Measurements from ENCODE around the gene FGFRL1.

GRCh38 chr4:1019320-1019719 lies 7.9 kb downstream of the FGFRL1 start:
- TF ChIP-seq, protein P1, sequence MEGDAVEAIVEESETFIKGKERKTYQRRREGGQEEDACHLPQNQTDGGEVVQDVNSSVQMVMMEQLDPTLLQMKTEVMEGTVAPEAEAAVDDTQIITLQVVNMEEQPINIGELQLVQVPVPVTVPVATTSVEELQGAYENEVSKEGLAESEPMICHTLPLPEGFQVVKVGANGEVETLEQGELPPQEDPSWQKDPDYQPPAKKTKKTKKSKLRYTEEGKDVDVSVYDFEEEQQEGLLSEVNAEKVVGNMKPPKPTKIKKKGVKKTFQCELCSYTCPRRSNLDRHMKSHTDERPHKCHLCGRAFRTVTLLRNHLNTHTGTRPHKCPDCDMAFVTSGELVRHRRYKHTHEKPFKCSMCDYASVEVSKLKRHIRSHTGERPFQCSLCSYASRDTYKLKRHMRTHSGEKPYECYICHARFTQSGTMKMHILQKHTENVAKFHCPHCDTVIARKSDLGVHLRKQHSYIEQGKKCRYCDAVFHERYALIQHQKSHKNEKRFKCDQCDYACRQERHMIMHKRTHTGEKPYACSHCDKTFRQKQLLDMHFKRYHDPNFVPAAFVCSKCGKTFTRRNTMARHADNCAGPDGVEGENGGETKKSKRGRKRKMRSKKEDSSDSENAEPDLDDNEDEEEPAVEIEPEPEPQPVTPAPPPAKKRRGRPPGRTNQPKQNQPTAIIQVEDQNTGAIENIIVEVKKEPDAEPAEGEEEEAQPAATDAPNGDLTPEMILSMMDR (IDR thresholded peaks at IDR 0.05), result no peak
- no peak for TF ChIP-seq POLR2A (IDR thresholded peaks at IDR 0.05)
- TF ChIP-seq POLR2AphosphoS5 (IDR thresholded peaks at IDR 0.05), result no peak

Measured in breast epithelium (tissue), 3 donors.